Smooth muscle cell (in vitro differentiated cells): Measurements from ENCODE around the gene PFDN5. TPM values are rescaled to one million over a fixed set of nuclear protein-coding genes. Genes with fewer than 3 reads are reported as not detected.

Experiments used
- DNase-seq: peaks from one replicate; lab custom pipeline; 2025; ENCODE audit not compliant: unreplicated experiment; lab: John Stamatoyannopoulos, UW
- H2AFZ ChIP-seq: fragments of 200-600 bp; sonication (generic); 2 replicates; pipeline ENCODE4 v1.6.0; 2016; ENCODE audit warnings: antibody characterized with exemption, low read depth, mild to moderate bottlenecking
- H3F3A ChIP-seq: fragments of 200-600 bp; sonication (generic); 2 replicates; pipeline ENCODE4 v1.6.0; 2017; ENCODE audit warnings: antibody characterized with exemption, low read depth
- H3K27ac ChIP-seq: fragments of 200-600 bp; sonication (generic); 2 replicates; pipeline ENCODE4 v1.5.1; 2016; ENCODE audit warnings: low read depth, mild to moderate bottlenecking
- H3K27me3 ChIP-seq: fragments of 200-600 bp; sonication (generic); 2 replicates; pipeline ENCODE4 v1.6.1; 2016; ENCODE audit warnings: low read depth, mild to moderate bottlenecking
- H3K36me3 ChIP-seq: fragments of 200-600 bp; sonication (generic); 2 replicates; pipeline ENCODE4 v1.5.1; 2016; ENCODE audit warnings: low read depth
- H3K4me1 ChIP-seq: fragments of 200-600 bp; sonication (generic); 2 replicates; pipeline ENCODE4 v1.5.1; 2016; ENCODE audit warnings: low read depth
- H3K4me2 ChIP-seq: fragments of 200-600 bp; sonication (generic); 2 replicates; pipeline ENCODE4 v1.6.0; 2016; ENCODE audit warnings: mild to moderate bottlenecking
- H3K4me3 ChIP-seq: fragments of 200-600 bp; sonication (generic); 2 replicates; pipeline ENCODE4 v1.5.1; 2016; ENCODE audit warnings: mild to moderate bottlenecking
- H3K79me2 ChIP-seq: fragments of 200-600 bp; sonication (generic); 2 replicates; pipeline ENCODE4 v1.6.0; 2016; ENCODE audit warnings: low read depth, mild to moderate bottlenecking
- H3K9ac ChIP-seq: fragments of 200-600 bp; sonication (generic); 2 replicates; pipeline ENCODE4 v1.6.0; 2016; ENCODE audit warnings: low read depth
- H3K9me3 ChIP-seq: fragments of 200-600 bp; sonication (generic); replicated peaks from 2 replicates; pipeline ENCODE4 v1.5.1; 2016; ENCODE audit warnings: low read depth
- H4K20me1 ChIP-seq: fragments of 200-600 bp; sonication (generic); 2 replicates; pipeline ENCODE4 v1.6.0; 2016; ENCODE audit warnings: low read depth
- WGBS: methylation state at CpG from one replicate; pipeline ENCODE4 v1.1.7; 2016; ENCODE audit warnings: low lambda C conversion rate; 5-methylcytosine and 5-hydroxymethylcytosine counted together
- polyA plus RNA-seq: library from polyadenylated mRNA; unstranded; fragments of >200 nt; fragmentation: Nextera tagmentation; extraction: Ambion mirVana; gene quantifications from 2 replicates; pipeline ENCODE4 v1.2.1, GENCODE V29; 2016
- total RNA-seq: library from RNA; depleted of rRNA; stranded (reverse); fragments of >200 nt; gene quantifications from 2 replicates; pipeline ENCODE4 v1.2.3, GENCODE V29; 2014
- TF ChIP-seq, protein P1 (sequence below): fragments of 200-600 bp; sonication (generic); IDR thresholded peaks from 2 replicates; pipeline ENCODE4 v1.5.1; 2017; ENCODE audit warnings: borderline replicate concordance, mild to moderate bottlenecking, antibody characterized with exemption; ENCODE audit not compliant: insufficient read depth, poor library complexity, severe bottlenecking

The PFDN5 gene
- total and polyA plus RNA-seq, 2 experiments from 2014 or later = 416 to 523 TPM

DNA sequence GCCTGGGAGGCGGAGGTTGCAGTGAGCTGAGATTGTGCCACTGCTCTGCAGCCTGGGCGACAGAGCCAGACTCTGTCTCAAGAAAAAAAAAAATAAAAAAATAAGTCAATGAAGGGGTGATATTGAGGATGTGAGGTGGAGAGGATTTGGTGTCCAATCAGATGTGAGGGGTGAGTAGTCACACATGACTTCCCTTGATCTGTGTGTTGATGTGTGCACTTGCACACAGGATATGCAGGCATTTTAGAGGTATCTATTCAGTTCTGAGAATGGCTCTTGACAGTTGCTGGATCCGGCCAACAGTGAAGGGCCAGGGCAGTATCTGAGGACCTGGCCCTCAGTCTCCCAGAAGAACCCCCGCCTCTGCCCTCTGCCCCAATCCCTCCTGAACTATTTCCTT is 48.6 kb downstream of the PFDN5 start:
- no peak for DNase-seq
- Histone ChIP-seq H4K20me1 (no peaks in the 10 kb centered on the region), H3K9me3 (no peaks in the 10 kb centered on the region), H3K36me3 (no peaks in the 10 kb centered on the region), H3K4me2 (peak overlapping the region; percentile 90), H3K9ac (no peak overlapping the region), H3K27me3 (no peaks in the 10 kb centered on the region), H2AFZ (no peak overlapping the region), H3K79me2 (no peaks in the 10 kb centered on the region), H3K27ac (no peak overlapping the region), H3K4me1 (peaks cover 12% of the 10 kb centered on the region), H3F3A (peaks cover 16% of the 10 kb centered on the region), H3K4me3 (no peak overlapping the region)
- TF ChIP-seq, protein P1, sequence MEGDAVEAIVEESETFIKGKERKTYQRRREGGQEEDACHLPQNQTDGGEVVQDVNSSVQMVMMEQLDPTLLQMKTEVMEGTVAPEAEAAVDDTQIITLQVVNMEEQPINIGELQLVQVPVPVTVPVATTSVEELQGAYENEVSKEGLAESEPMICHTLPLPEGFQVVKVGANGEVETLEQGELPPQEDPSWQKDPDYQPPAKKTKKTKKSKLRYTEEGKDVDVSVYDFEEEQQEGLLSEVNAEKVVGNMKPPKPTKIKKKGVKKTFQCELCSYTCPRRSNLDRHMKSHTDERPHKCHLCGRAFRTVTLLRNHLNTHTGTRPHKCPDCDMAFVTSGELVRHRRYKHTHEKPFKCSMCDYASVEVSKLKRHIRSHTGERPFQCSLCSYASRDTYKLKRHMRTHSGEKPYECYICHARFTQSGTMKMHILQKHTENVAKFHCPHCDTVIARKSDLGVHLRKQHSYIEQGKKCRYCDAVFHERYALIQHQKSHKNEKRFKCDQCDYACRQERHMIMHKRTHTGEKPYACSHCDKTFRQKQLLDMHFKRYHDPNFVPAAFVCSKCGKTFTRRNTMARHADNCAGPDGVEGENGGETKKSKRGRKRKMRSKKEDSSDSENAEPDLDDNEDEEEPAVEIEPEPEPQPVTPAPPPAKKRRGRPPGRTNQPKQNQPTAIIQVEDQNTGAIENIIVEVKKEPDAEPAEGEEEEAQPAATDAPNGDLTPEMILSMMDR = no peak
- WGBS = 97% methylated on average over 4 of the region's 4 CpGs

DNA sequence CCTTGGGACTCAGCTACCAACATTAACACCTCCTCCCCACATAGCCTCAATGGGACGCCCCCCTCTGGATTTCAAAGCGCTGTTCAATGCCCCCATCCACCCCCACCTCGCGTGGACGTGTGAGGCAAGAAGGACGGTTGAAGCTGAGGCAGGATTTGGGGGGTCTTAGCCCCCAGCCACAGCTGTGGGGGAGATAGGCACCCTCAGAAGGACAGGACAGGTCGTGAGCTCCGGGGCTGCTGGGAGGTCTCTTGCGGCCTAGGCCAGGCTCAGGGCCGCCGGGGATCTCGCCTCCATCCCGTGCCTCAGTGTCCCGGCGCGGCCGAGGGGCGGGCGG is 49.1 kb downstream of the PFDN5 start:
- Histone ChIP-seq H3K4me2 (peak overlapping the region; percentile 90), H3K79me2 (no peaks in the 10 kb centered on the region), H3K27me3 (no peaks in the 10 kb centered on the region)

DNA sequence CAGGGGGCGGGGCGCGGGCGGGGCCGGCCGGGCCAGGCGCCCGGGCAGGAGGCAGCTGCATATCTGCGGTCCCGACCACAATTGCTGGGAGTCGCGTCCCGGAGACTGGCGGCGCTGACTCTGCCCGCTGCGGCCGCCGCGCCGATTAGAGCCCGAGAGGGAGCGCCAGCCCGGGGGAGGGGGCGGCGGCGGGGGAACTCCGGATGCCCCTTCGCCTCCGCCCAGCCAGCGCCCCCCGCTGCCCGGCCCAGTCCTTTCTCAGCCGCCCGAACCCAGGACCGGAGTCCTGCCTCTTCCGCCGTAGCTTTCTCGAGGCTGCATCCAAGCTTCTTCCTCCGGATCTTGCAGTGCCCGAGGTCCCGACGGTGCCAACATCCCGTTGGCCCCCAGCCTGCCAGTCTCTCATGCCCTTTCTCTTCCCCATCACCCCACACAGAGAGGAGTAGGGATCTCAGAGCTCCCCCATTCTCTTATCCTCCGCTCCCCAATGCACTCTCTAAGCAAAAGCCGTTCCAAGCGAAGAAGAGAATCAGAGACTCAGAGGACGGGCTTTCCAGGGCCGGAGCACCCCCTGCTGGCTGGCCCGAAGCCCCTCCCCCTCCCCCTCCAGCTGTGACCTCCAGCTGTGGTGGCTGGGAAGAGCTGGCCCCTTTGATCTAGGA is 49.6 kb downstream of the PFDN5 start:
- Histone ChIP-seq H3K27ac (peak overlapping the region; percentile 43), H3K4me3 (peak overlapping the region; percentile 59), H3K79me2 (no peaks in the 10 kb centered on the region), H4K20me1 (no peaks in the 10 kb centered on the region), H3K36me3 (no peaks in the 10 kb centered on the region), H3F3A (peaks cover 15% of the 10 kb centered on the region), H3K27me3 (no peaks in the 10 kb centered on the region), H3K9ac (peak overlapping the region; percentile 49), H3K4me1 (peaks cover 9% of the 10 kb centered on the region), H3K9me3 (no peaks in the 10 kb centered on the region), H2AFZ (peak overlapping the region; percentile 89), H3K4me2 (peak overlapping the region; percentile 90)
- TF ChIP-seq, protein P1 = peak; percentile 73
- peak; percentile 47 for DNase-seq
- WGBS = 3% methylated on average over 22 of the region's 50 CpGs

More for the DNA sequence above, 49.1 kb downstream of the PFDN5 start:
- peaks cover 16% of the 10 kb centered on the region for H3F3A ChIP-seq
- 5% methylated on average over 18 of the region's 19 CpGs for whole genome bisulfite sequencing
- H3K4me3 ChIP-seq = peak overlapping the region; percentile 59
- DNase-seq = no peak
- TF ChIP-seq, protein P1 = no peak
- no peak overlapping the region for H3K9ac ChIP-seq
- no peaks in the 10 kb centered on the region for H4K20me1 ChIP-seq
- no peaks in the 10 kb centered on the region for H3K36me3 ChIP-seq
- peaks cover 9% of the 10 kb centered on the region for H3K4me1 ChIP-seq
- H2AFZ ChIP-seq = peak overlapping the region; percentile 66
- no peaks in the 10 kb centered on the region for H3K9me3 ChIP-seq
- H3K27ac ChIP-seq = no peak overlapping the region
